ENCODE results near the gene IRS1. TPM values are rescaled to one million over a fixed set of nuclear protein-coding genes. Genes with fewer than 3 reads are reported as not detected.
"Not testable (repeated sequence)": the region's sequence is repeated elsewhere in the genome, so short reads cannot be mapped to it uniquely, and the experiment has no call there.

IRS1 gene
- total RNA-seq, 1 donor from 2014 or later, result 3.2 TPM

GRCh38 chr2:226845386-226846116 is 45.9 kb upstream of the IRS1 start:
- no peaks in the 10 kb centered on the region for H3K27me3 Mint-ChIP-seq
- DNase-seq (no peak), ATAC-seq (ENCODE audit: low read depth) (no peak)
- no peak overlapping the region for H3K4me3 Mint-ChIP-seq
- H3K4me1 Mint-ChIP-seq, result peaks cover 60% of the 10 kb centered on the region
- H3K9me3 Mint-ChIP-seq, result peaks cover 3% of the 10 kb centered on the region
- intact Hi-C loops (cut with micrococcal nuclease), result loop anchor here (1.0 to 5.0 kb wide), 2 partner anchors 8 to 37 kb away; no protein-coding TSS in a partner anchor
- H3K27ac Mint-ChIP-seq, result no peak overlapping the region
- no peak for TF ChIP-seq CTCF (IDR thresholded peaks at IDR 0.05)
- ChIA-PET POLR2A (no interaction called here), CTCF (interaction anchor here (0.5 to 1.1 kb wide), 2 partner anchors 46 to 756 kb away, joined by 3 read pairs; partner anchors contain the start of gene IRS1)
- peaks cover 28% of the 10 kb centered on the region for H3K36me3 Mint-ChIP-seq (ENCODE audit: low read depth)

GRCh38 chr2:226843001-226843400 is 43.4 kb upstream of the IRS1 start:
- ATAC-seq (ENCODE audit: low read depth); H3K27me3 Mint-ChIP-seq; DNase-seq; CTCF ChIA-PET; H3K9me3 Mint-ChIP-seq: not testable (repeated sequence)
- POLR2A ChIA-PET, result interaction anchor here (1.5 to 1.8 kb wide), 2 partner anchors 7 to 128 kb away, joined by 3 to 6 read pairs; partner anchors contain the start of gene RHBDD1
- intact Hi-C loops (cut with micrococcal nuclease), result loop anchor here (1.0 to 2.0 kb wide), 2 partner anchors 14 to 62 kb away; no protein-coding TSS in a partner anchor
- Mint-ChIP-seq H3K4me1 (peaks cover 85% of the 10 kb centered on the region), H3K27ac (peak overlapping the region; percentile 92), H3K4me3 (peak overlapping the region; percentile 70), H3K36me3 (ENCODE audit: low read depth) (peaks cover 37% of the 10 kb centered on the region)

- ATAC-seq (ENCODE audit: low read depth) (no peak), DNase-seq (no peak)
- ChIA-PET POLR2A (interaction anchor here (1.1 to 1.6 kb wide), 4 partner anchors 9 to 130 kb away, joined by 3 to 8 read pairs (median 4); no protein-coding TSS in a partner anchor), CTCF (interaction anchor here (1.0 kb wide), 1 partner anchor 37 kb away, joined by 4 read pairs; no protein-coding TSS in a partner anchor)
- Mint-ChIP-seq H3K27ac (peak overlapping the region; percentile 97), H3K4me1 (peaks cover 87% of the 10 kb centered on the region), H3K27me3 (no peaks in the 10 kb centered on the region), H3K4me3 (no peak overlapping the region), H3K36me3 (ENCODE audit: low read depth) (peaks cover 46% of the 10 kb centered on the region), H3K9me3 (peaks cover 3% of the 10 kb centered on the region)
- no peak for TF ChIP-seq CTCF (IDR thresholded peaks at IDR 0.05)
- intact Hi-C loops (cut with micrococcal nuclease), result loop anchor here (5.0 to 10.0 kb wide), 2 partner anchors 632 to 1895 kb away; partner anchors contain the start of gene AGFG1
Measured at GRCh38 chr2:226839951-226840350, 40.3 kb upstream of the IRS1 start.

GRCh38 chr2:226839161-226839560 is 39.5 kb upstream of the IRS1 start:
- Mint-ChIP-seq H3K9me3 (peaks cover 3% of the 10 kb centered on the region), H3K27ac (peak overlapping the region; percentile 97), H3K4me1 (peaks cover 90% of the 10 kb centered on the region), H3K27me3 (no peaks in the 10 kb centered on the region), H3K4me3 (peak overlapping the region; percentile 64), H3K36me3 (ENCODE audit: low read depth) (peaks cover 46% of the 10 kb centered on the region)
- DNase-seq (no peak), ATAC-seq (ENCODE audit: low read depth) (no peak)
- ChIA-PET CTCF (interaction anchor here (1.0 kb wide), 1 partner anchor 37 kb away, joined by 4 read pairs; no protein-coding TSS in a partner anchor), POLR2A (interaction anchor here (0.6 to 1.6 kb wide), 5 partner anchors 9 to 132 kb away, joined by 3 to 8 read pairs (median 3); no protein-coding TSS in a partner anchor)
- TF ChIP-seq CTCF (IDR thresholded peaks at IDR 0.05), result no peak
- intact Hi-C loops (cut with micrococcal nuclease), result loop anchor here (5.0 to 10.0 kb wide), 2 partner anchors 633 to 1894 kb away; partner anchors contain the start of gene AGFG1

- DNase-seq (no peak), ATAC-seq (ENCODE audit: low read depth) (no peak)
- H3K27me3 Mint-ChIP-seq, result no peaks in the 10 kb centered on the region
- peaks cover 90% of the 10 kb centered on the region for H3K4me1 Mint-ChIP-seq
- CTCF ChIA-PET, result no interaction called here
- peak overlapping the region; percentile 97 for H3K27ac Mint-ChIP-seq
- intact Hi-C loops (cut with micrococcal nuclease), result loop anchor here (5.0 to 10.0 kb wide), 2 partner anchors 634 to 1894 kb away; partner anchors contain the start of gene AGFG1
- POLR2A ChIA-PET, result interaction anchor here (0.5 to 1.6 kb wide), 6 partner anchors 9 to 1838 kb away, joined by 3 to 8 read pairs (median 4); partner anchors contain the start of gene IRS1
- H3K9me3 Mint-ChIP-seq, result peaks cover 3% of the 10 kb centered on the region
- peaks cover 46% of the 10 kb centered on the region for H3K36me3 Mint-ChIP-seq (ENCODE audit: low read depth)
- TF ChIP-seq CTCF (IDR thresholded peaks at IDR 0.05), result no peak
- H3K4me3 Mint-ChIP-seq, result peak overlapping the region; percentile 57
Measured at GRCh38 chr2:226838722-226839121, 39.1 kb upstream of the IRS1 start.
